Mesothelial cell of epicardium (in vitro differentiated cells): Measurements from ENCODE around the gene STXBP5. TPM values are rescaled to one million over a fixed set of nuclear protein-coding genes. Genes with fewer than 3 reads are reported as not detected.
"Not testable (repeated sequence)": the region's sequence is repeated elsewhere in the genome, so short reads cannot be mapped to it uniquely, and the experiment has no call there.

Experiments used
- DNase-seq, 2 experiments: peaks; one replicate each; pipeline ENCODE4 v3.0.0; 2021; ENCODE audit warnings: low spot score in 2 of 2; ENCODE audit not compliant: unreplicated experiment in 2 of 2
- H3K27ac Mint-ChIP-seq: 2 replicates; pipeline ENCODE4 v1.8.0; 2021; ENCODE audit warnings: mixed read lengths
- H3K27me3 Mint-ChIP-seq: 2 replicates; pipeline ENCODE4 v1.8.0; 2021; ENCODE audit warnings: low read depth, mixed read lengths
- H3K36me3 Mint-ChIP-seq: 2 replicates; pipeline ENCODE4 v1.8.0; 2021; ENCODE audit warnings: mixed read lengths
- H3K4me1 Mint-ChIP-seq: 2 replicates; pipeline ENCODE4 v1.8.0; 2021; ENCODE audit warnings: mixed read lengths
- H3K4me3 Mint-ChIP-seq: 2 replicates; pipeline ENCODE4 v1.8.0; 2021; ENCODE audit warnings: mild to moderate bottlenecking, moderate library complexity, mixed read lengths
- H3K9me3 Mint-ChIP-seq: 2 replicates; pipeline ENCODE4 v1.8.0; 2021; ENCODE audit warnings: mixed read lengths
- total RNA-seq: library from RNA; stranded (reverse); gene quantifications from 3 replicates; pipeline ENCODE4 v1.2.1, GENCODE V29; 2021
- TF ChIP-seq, protein P1 (sequence below): fragments of 200-600 bp; sonication (generic); IDR thresholded peaks from one replicate; pipeline ENCODE4 v1.5.0; 2021; ENCODE audit warnings: antibody characterized with exemption; ENCODE audit not compliant: unreplicated experiment

The STXBP5 gene
- total RNA-seq, 1 donor from 2014 or later = 22.0 TPM

- TF ChIP-seq, protein P1, sequence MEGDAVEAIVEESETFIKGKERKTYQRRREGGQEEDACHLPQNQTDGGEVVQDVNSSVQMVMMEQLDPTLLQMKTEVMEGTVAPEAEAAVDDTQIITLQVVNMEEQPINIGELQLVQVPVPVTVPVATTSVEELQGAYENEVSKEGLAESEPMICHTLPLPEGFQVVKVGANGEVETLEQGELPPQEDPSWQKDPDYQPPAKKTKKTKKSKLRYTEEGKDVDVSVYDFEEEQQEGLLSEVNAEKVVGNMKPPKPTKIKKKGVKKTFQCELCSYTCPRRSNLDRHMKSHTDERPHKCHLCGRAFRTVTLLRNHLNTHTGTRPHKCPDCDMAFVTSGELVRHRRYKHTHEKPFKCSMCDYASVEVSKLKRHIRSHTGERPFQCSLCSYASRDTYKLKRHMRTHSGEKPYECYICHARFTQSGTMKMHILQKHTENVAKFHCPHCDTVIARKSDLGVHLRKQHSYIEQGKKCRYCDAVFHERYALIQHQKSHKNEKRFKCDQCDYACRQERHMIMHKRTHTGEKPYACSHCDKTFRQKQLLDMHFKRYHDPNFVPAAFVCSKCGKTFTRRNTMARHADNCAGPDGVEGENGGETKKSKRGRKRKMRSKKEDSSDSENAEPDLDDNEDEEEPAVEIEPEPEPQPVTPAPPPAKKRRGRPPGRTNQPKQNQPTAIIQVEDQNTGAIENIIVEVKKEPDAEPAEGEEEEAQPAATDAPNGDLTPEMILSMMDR = no peak
- DNase-seq = no peak
- H3K27me3 Mint-ChIP-seq = no peaks in the 10 kb centered on the region
- no peak overlapping the region for H3K4me3 Mint-ChIP-seq
- H3K27ac Mint-ChIP-seq = no peak overlapping the region
- peaks cover 54% of the 10 kb centered on the region for H3K36me3 Mint-ChIP-seq
- H3K9me3 Mint-ChIP-seq = peaks cover 36% of the 10 kb centered on the region
- no peaks in the 10 kb centered on the region for H3K4me1 Mint-ChIP-seq
These were observed 46.9 kb downstream of the STXBP5 start for GRCh38 chr6:147251072-147251471.

GRCh38 chr6:147254929-147255473 is 50.8 kb downstream of the STXBP5 start:
- not testable (repeated sequence) for H3K27me3 Mint-ChIP-seq, H3K4me3 Mint-ChIP-seq, H3K4me1 Mint-ChIP-seq, H3K27ac Mint-ChIP-seq, DNase-seq
- Mint-ChIP-seq H3K36me3 (peaks cover 45% of the 10 kb centered on the region), H3K9me3 (peaks cover 33% of the 10 kb centered on the region)

GRCh38 chr6:147255948-147256674 is 51.9 kb downstream of the STXBP5 start:
- Mint-ChIP-seq H3K27me3 (no peaks in the 10 kb centered on the region), H3K27ac (no peak overlapping the region), H3K36me3 (peaks cover 36% of the 10 kb centered on the region), H3K4me3 (no peak overlapping the region), H3K9me3 (peaks cover 30% of the 10 kb centered on the region), H3K4me1 (peaks cover 2% of the 10 kb centered on the region)
- TF ChIP-seq, protein P1 = no peak
- DNase-seq = no peak

DNA sequence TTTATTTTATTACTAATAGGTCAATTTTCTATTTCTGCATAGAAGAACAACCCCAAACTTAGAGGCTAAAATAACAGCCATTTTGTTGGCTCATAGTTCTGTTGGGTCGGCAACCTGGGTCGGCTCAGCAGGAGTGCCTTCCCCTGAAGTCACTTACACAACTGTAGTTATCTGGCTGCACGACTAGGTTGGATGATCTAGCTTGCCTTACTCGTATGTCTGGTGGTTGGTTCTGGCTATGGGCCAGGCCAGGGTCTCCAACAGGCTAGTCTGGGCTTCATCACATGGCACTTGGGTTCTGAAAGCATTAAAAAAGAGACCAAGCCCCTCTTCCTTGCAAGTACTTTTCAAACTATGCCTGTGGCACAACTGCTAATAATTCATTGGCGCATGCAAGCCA is 53.5 kb downstream of the STXBP5 start:
- H3K36me3 Mint-ChIP-seq = peaks cover 19% of the 10 kb centered on the region
- peaks cover 2% of the 10 kb centered on the region for H3K4me1 Mint-ChIP-seq
- no peak overlapping the region for H3K27ac Mint-ChIP-seq
- DNase-seq = no peak
- no peak overlapping the region for H3K4me3 Mint-ChIP-seq
- TF ChIP-seq, protein P1 = no peak
- peaks cover 19% of the 10 kb centered on the region for H3K9me3 Mint-ChIP-seq
- H3K27me3 Mint-ChIP-seq = no peaks in the 10 kb centered on the region

- TF ChIP-seq, protein P1 = no peak
- H3K4me1 Mint-ChIP-seq = peaks cover 2% of the 10 kb centered on the region
- peaks cover 3% of the 10 kb centered on the region for H3K9me3 Mint-ChIP-seq
- H3K27ac Mint-ChIP-seq = no peak overlapping the region
- no peak overlapping the region for H3K4me3 Mint-ChIP-seq
- no peaks in the 10 kb centered on the region for H3K27me3 Mint-ChIP-seq
- H3K36me3 Mint-ChIP-seq = peaks cover 3% of the 10 kb centered on the region
- DNase-seq = no peak
These were observed 55.9 kb downstream of the STXBP5 start for GRCh38 chr6:147260091-147260490.

DNA sequence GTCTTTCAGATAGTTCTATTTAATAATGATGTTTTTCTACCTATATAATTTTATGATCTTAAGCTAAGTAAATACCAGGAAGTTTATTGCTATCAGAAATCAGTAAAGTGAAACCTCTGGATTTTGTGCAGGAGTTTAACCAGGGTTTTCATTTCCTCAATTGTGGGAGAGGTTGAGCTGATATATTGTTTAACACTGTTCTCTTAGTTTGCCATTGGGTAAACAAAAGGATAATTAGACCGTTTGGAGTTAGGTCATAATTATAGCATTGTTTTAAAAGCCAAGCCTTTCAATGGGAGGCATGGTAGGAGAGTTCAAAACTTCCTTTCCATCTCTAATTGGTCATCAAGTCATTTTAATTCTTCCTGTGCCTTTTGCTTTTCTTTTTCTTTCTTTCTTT is 58.7 kb downstream of the STXBP5 start:
- Mint-ChIP-seq H3K36me3 (peaks cover 6% of the 10 kb centered on the region), H3K4me1 (peaks cover 2% of the 10 kb centered on the region), H3K4me3 (no peak overlapping the region), H3K9me3 (no peaks in the 10 kb centered on the region), H3K27ac (no peak overlapping the region), H3K27me3 (no peaks in the 10 kb centered on the region)
- no peak for DNase-seq
- TF ChIP-seq, protein P1 = no peak
